GM12878 (cell line): ENCODE results near the gene DHDDS. TPM values are rescaled to one million over a fixed set of nuclear protein-coding genes. Genes with fewer than 3 reads are reported as not detected.

Source experiments
- ATF7 ChIP-seq: fragments of 450-650 bp; IDR thresholded peaks from 2 replicates; pipeline ENCODE4 v1.6.1; 2016; ENCODE audit warnings: low read depth, mild to moderate bottlenecking
- BCLAF1 ChIP-seq: fragments of 450-650 bp; IDR thresholded peaks from 2 replicates; pipeline ENCODE4 v1.6.1; 2017; ENCODE audit warnings: antibody characterized with exemption, mild to moderate bottlenecking, moderate library complexity
- BMI1 ChIP-seq: fragments of 450-650 bp; IDR thresholded peaks from 2 replicates; pipeline ENCODE4 v1.6.1; 2016; ENCODE audit warnings: mild to moderate bottlenecking, moderate library complexity, borderline replicate concordance
- E2F8 ChIP-seq: fragments of 450-650 bp; IDR thresholded peaks from 2 replicates; pipeline ENCODE4 v1.6.1; 2018; ENCODE audit warnings: mild to moderate bottlenecking, low read depth, moderate library complexity; ENCODE audit not compliant: partially characterized antibody
- FOXK2 ChIP-seq: fragments of 450-650 bp; IDR thresholded peaks from 2 replicates; pipeline ENCODE4 v1.6.1; 2017; ENCODE audit warnings: mild to moderate bottlenecking, moderate library complexity
- GABPA ChIP-seq: IDR thresholded peaks from 2 replicates; pipeline ENCODE4 v1.6.1; 2014; ENCODE audit warnings: antibody characterized with exemption, low read depth, mild to moderate bottlenecking, inconsistent platforms
- KAT2A ChIP-seq: conservative IDR thresholded peaks from 2 replicates; pipeline ENCODE4 v1.6.1; 2011; ENCODE audit warnings: low read depth, low read length; ENCODE audit not compliant: control insufficient read depth
- NR2C2 ChIP-seq: IDR thresholded peaks from 2 replicates; pipeline ENCODE4 v1.6.1; 2011; ENCODE audit warnings: borderline replicate concordance, low read depth; ENCODE audit not compliant: control insufficient read depth, insufficient read length
- POLR2A ChIP-seq: IDR thresholded peaks from 2 replicates; pipeline ENCODE4 v1.6.1; 2011; ENCODE audit warnings: low read depth, mild to moderate bottlenecking, low read length
- REST ChIP-seq: IDR thresholded peaks from 2 replicates; pipeline ENCODE4 v1.6.1; 2012; ENCODE audit warnings: mild to moderate bottlenecking, low read depth, low read length
- SKIL ChIP-seq: fragments of 450-650 bp; IDR thresholded peaks from 2 replicates; pipeline ENCODE4 v1.6.1; 2017; ENCODE audit warnings: mild to moderate bottlenecking, low read depth, inconsistent platforms; ENCODE audit not compliant: poor library complexity, severe bottlenecking
- SMC3 ChIP-seq: IDR thresholded peaks from 2 replicates; pipeline ENCODE4 v1.6.1; 2011; ENCODE audit warnings: low read length, improper control_type of control experiment, borderline replicate concordance
- SREBF1 ChIP-seq: IDR thresholded peaks from 2 replicates; pipeline ENCODE4 v1.6.1; 2012; ENCODE audit warnings: mild to moderate bottlenecking, low read length
- TBL1XR1 ChIP-seq: IDR thresholded peaks from 2 replicates; pipeline ENCODE4 v1.6.1; 2012; ENCODE audit warnings: low read depth, low read length, improper control_type of control experiment
- ZNF217 ChIP-seq: fragments of 450-650 bp; IDR thresholded peaks from 2 replicates; pipeline ENCODE4 v1.6.1; 2017; ENCODE audit warnings: antibody characterized with exemption, mild to moderate bottlenecking
- ZNF274 ChIP-seq: IDR thresholded peaks from one replicate; pipeline ENCODE4 v1.8.0; 2011; ENCODE audit not compliant: insufficient read length, insufficient read depth
- ZZZ3 ChIP-seq: IDR thresholded peaks from 2 replicates; pipeline ENCODE4 v1.6.1; 2011; ENCODE audit warnings: low read depth; ENCODE audit not compliant: control insufficient read depth, insufficient read length
- polyA plus RNA-seq, 11 experiments: library from polyadenylated mRNA; depleted of rRNA in 4 of 11; unstranded in 6 of 11; stranded (reverse) in 5 of 11; fragments of >200 nt; fragmentation: Nextera tagmentation in 4 of 11; fragmentation: Illumina TruSeq in 1 of 11; extraction: Ambion mirVana in 4 of 11; extraction: Trizol in 1 of 11; gene quantifications; 1 replicate in 1 of 11; 2 replicates in 10 of 11; pipeline versions ENCODE4 v1.2.1 to v1.2.3, GENCODE V29; 2011 to 2016; ENCODE audit warnings: inconsistent platforms in 2 of 11, missing spikeins in 2 of 11, low read depth in 1 of 11
- total RNA-seq, 4 experiments: library from RNA; depleted of rRNA in 3 of 4; stranded (reverse); fragments of >200 nt in 3 of 4; fragmentation: Illumina TruSeq in 1 of 4; extraction: Trizol in 1 of 4; gene quantifications; 2 replicates each; pipeline versions ENCODE4 v1.2.1 to v1.2.3, GENCODE V29; 2013 to 2021
- TF ChIP-seq, protein P1 (sequence below): IDR thresholded peaks from 2 replicates; pipeline ENCODE4 v1.6.1; 2012; ENCODE audit warnings: low read depth, low read length, improper control_type of control experiment

The DHDDS gene
- total and polyA plus RNA-seq, 10 of the 15 experiments (the other 5 are each of a cell fraction or from before 2014, with no cell fraction given): 22.7 to 47.5 (median 36.4) TPM

- peak; percentile 84 for TF ChIP-seq E2F8
- TF ChIP-seq POLR2A: peak; percentile 96
- TF ChIP-seq FOXK2: peak; percentile 56
- TF ChIP-seq BCLAF1: no peak
- 0 out of 2 replicates have a peak, but pooled peaks have one; percentile 3 for TF ChIP-seq REST
- no peak for TF ChIP-seq ZZZ3
- TF ChIP-seq ZNF217: no peak
- no peak for TF ChIP-seq ZNF274
- TF ChIP-seq, protein P1, sequence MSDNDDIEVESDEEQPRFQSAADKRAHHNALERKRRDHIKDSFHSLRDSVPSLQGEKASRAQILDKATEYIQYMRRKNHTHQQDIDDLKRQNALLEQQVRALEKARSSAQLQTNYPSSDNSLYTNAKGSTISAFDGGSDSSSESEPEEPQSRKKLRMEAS: peak; percentile 100
- TF ChIP-seq NR2C2: no peak
- no peak for TF ChIP-seq BMI1
- TF ChIP-seq SREBF1: no peak
- no peak for TF ChIP-seq SKIL
- TF ChIP-seq KAT2A: no peak
- peak; percentile 92 for TF ChIP-seq ATF7
- no peak for TF ChIP-seq SMC3
- TF ChIP-seq TBL1XR1: 0 out of 2 replicates have a peak, but pooled peaks have one; percentile 17
- TF ChIP-seq GABPA: no peak
Observed at GRCh38 chr1:26431979-26432695, at the start of gene DHDDS (continued).
